ACHN (cell line): ENCODE measurements around the gene CPA2.
"Not testable (repeated sequence)": the region's sequence is repeated elsewhere in the genome, so short reads cannot be mapped to it uniquely, and the experiment has no call there.

Source experiments
- DNase-seq: peaks from one replicate; pipeline ENCODE4 v3.0.0-alpha.2; 2015
- in situ Hi-C: cut with HindIII; loops from 2 replicates; pipeline ENCODE4 v1.10.0; 2017; ENCODE audit warnings: low sequenced_read_pairs, low pct_ligation_motif_present, low pct_unique_long_range_greater_than_20kb

The CPA2 gene

GRCh38 chr7:130266258-130266960, at the start of gene CPA2:
Gene CPA2, plus strand, starts transcription at chr7:130266863. Its CDS starts 19 bp downstream, at chr7:130266882.
- in situ Hi-C loops = no loop called here
- DNase-seq = no peak

GRCh38 chr7:130218806-130219620, 47.6 kb upstream of the CPA2 start:
- in situ Hi-C loops = no loop called here

GRCh38 chr7:130219871-130220270, 46.8 kb upstream of the CPA2 start:
- in situ Hi-C loops = no loop called here
- no peak for DNase-seq

More at GRCh38 chr7:130218806-130219620, 47.6 kb upstream of the CPA2 start:
- no peak for DNase-seq

GRCh38 chr7:130221746-130222145, 44.9 kb upstream of the CPA2 start:
- in situ Hi-C loops = no loop called here
- no peak for DNase-seq

- in situ Hi-C loops = no loop called here
- DNase-seq = no peak
These were observed 43.0 kb upstream of the CPA2 start for GRCh38 chr7:130223646-130224045.

GRCh38 chr7:130224210-130224609, 42.5 kb upstream of the CPA2 start:
- in situ Hi-C loops = no loop called here
- no peak for DNase-seq

- DNase-seq, in situ Hi-C loops: not testable (repeated sequence)
These were observed 41.7 kb upstream of the CPA2 start for GRCh38 chr7:130224923-130225322.

GRCh38 chr7:130226333-130226732, 40.3 kb upstream of the CPA2 start:
- in situ Hi-C loops = no loop called here
- no peak for DNase-seq

GRCh38 chr7:130227883-130228575, 38.6 kb upstream of the CPA2 start:
- no peak for DNase-seq
- in situ Hi-C loops = no loop called here

- no peak for DNase-seq
- in situ Hi-C loops = no loop called here
These were observed 37.7 kb upstream of the CPA2 start for GRCh38 chr7:130228840-130229502.

- in situ Hi-C loops, DNase-seq: not testable (repeated sequence)
These were observed 36.7 kb upstream of the CPA2 start for GRCh38 chr7:130229981-130230380.

- DNase-seq = no peak
- in situ Hi-C loops = no loop called here
These were observed 34.9 kb upstream of the CPA2 start for GRCh38 chr7:130231792-130232191.

GRCh38 chr7:130232209-130232608, 34.5 kb upstream of the CPA2 start:
- no peak for DNase-seq
- in situ Hi-C loops = no loop called here

- DNase-seq = no peak
- in situ Hi-C loops = no loop called here
These were observed 32.6 kb upstream of the CPA2 start for GRCh38 chr7:130234078-130234477.

GRCh38 chr7:130236361-130236760, 30.3 kb upstream of the CPA2 start:
- DNase-seq, in situ Hi-C loops: not testable (repeated sequence)

GRCh38 chr7:130240240-130240639, 26.4 kb upstream of the CPA2 start:
- in situ Hi-C loops = no loop called here
- no peak for DNase-seq

GRCh38 chr7:130242198-130243014, 24.3 kb upstream of the CPA2 start:
- in situ Hi-C loops = no loop called here
- peak; percentile 45 for DNase-seq

- DNase-seq, in situ Hi-C loops: not testable (repeated sequence)
These were observed 23.2 kb upstream of the CPA2 start for GRCh38 chr7:130243486-130243885.
